SK-N-SH (cell line): ENCODE measurements around the gene CD74. TPM values are rescaled to one million over a fixed set of nuclear protein-coding genes. Genes with fewer than 3 reads are reported as not detected.

Experiments
- CTCF ChIA-PET: fragments of 300-600, 350-600 bp; formaldehyde crosslinking; extraction: SDS; loops from one replicate; lab custom pipeline; 2021; lab: Yijun Ruan, JAX
- POLR2A ChIA-PET: fragments of 350-600 bp; sonication (Branson Sonifier 250); formaldehyde crosslinking; extraction: SDS; loops from one replicate; lab custom pipeline; 2020; ENCODE audit warnings: antibody characterized with exemption, inconsistent platforms; lab: Yijun Ruan, JAX
- DNase-seq: peaks from one replicate; pipeline ENCODE4 v3.0.0; 2012
- H2AFZ ChIP-seq: fragments of 200-600 bp; sonication (generic); 2 replicates; pipeline ENCODE4 v1.8.1; 2016; ENCODE audit warnings: antibody characterized with exemption, mild to moderate bottlenecking, low read depth
- H3F3A ChIP-seq: fragments of 200-600 bp; sonication (generic); replicated peaks from 2 replicates; pipeline ENCODE3; 2016; ENCODE audit warnings: antibody characterized with exemption, mild to moderate bottlenecking; ENCODE audit not compliant: insufficient read depth
- H3K27ac ChIP-seq, 2 experiments: fragments of 200-500 bp in 1 of 2; fragments of 200-600 bp in 1 of 2; sonication (Bioruptor generic) in 1 of 2; sonication (generic), shearing (Covaris generic) in 1 of 2; 2 replicates each; pipeline versions ENCODE4 v1.5.1 to v1.6.1; 2014 to 2016; ENCODE audit warnings: low read depth in 2 of 2, inconsistent platforms in 1 of 2, low read length in 1 of 2, mild to moderate bottlenecking in 1 of 2, mixed read lengths in 1 of 2
- H3K27me3 ChIP-seq: fragments of 200-600 bp; sonication (generic), shearing (Covaris generic); 2 replicates; pipeline ENCODE4 v1.6.1; 2016; ENCODE audit warnings: mixed run types; ENCODE audit not compliant: insufficient read depth
- H3K36me3 ChIP-seq, 2 experiments: fragments of 200-500 bp in 1 of 2; fragments of 200-600 bp in 1 of 2; sonication (Bioruptor generic) in 1 of 2; sonication (generic) in 1 of 2; replicated peaks in 1 of 2; 2 replicates each; pipeline versions ENCODE3 to v1.5.1; 2014 to 2016; ENCODE audit warnings: low read length in 1 of 2, mild to moderate bottlenecking in 1 of 2; ENCODE audit not compliant: insufficient read depth in 2 of 2, control insufficient read depth in 1 of 2
- H3K4me1 ChIP-seq, 2 experiments: fragments of 200-500 bp in 1 of 2; fragments of 200-600 bp in 1 of 2; sonication (Bioruptor generic) in 1 of 2; sonication (generic), shearing (Covaris generic) in 1 of 2; 2 replicates each; pipeline versions ENCODE4 v1.5.1 to v1.6.1; 2014 to 2016; ENCODE audit warnings: low read depth in 1 of 2, low read length in 1 of 2, mixed run types in 1 of 2; ENCODE audit not compliant: insufficient read depth in 2 of 2, control insufficient read depth in 1 of 2
- H3K4me2 ChIP-seq: fragments of 200-600 bp; sonication (generic), shearing (Covaris generic); 2 replicates; pipeline ENCODE4 v1.6.1; 2017; ENCODE audit warnings: mixed run types
- H3K4me3 ChIP-seq, 2 experiments: fragments of 200-500 bp in 1 of 2; fragments of 200-600 bp in 1 of 2; sonication (Bioruptor generic) in 1 of 2; sonication (generic), shearing (Covaris generic) in 1 of 2; 2 replicates each; pipeline versions ENCODE4 v1.5.1 to v1.8.1; 2014 to 2016; ENCODE audit warnings: low read depth in 2 of 2, inconsistent platforms in 1 of 2, low read length in 1 of 2, mild to moderate bottlenecking in 1 of 2, mixed read lengths in 1 of 2, moderate library complexity in 1 of 2
- H3K79me2 ChIP-seq: fragments of 200-600 bp; sonication (generic); 2 replicates; pipeline ENCODE4 v1.8.1; 2017; ENCODE audit warnings: mild to moderate bottlenecking; ENCODE audit not compliant: insufficient read depth
- H3K9ac ChIP-seq: fragments of 200-600 bp; sonication (generic); 2 replicates; pipeline ENCODE4 v1.6.1; 2017; ENCODE audit warnings: mixed run types
- H3K9me2 ChIP-seq: fragments of 200-600 bp; sonication (generic); 2 replicates; pipeline ENCODE4 v1.6.1; 2017; ENCODE audit warnings: mixed run types
- H3K9me3 ChIP-seq: fragments of 200-600 bp; sonication (generic); 2 replicates; pipeline ENCODE4 v1.6.1; 2017; ENCODE audit warnings: mixed run types, mild to moderate bottlenecking, moderate library complexity
- H4K20me1 ChIP-seq: fragments of 200-600 bp; sonication (generic); 2 replicates; pipeline ENCODE4 v1.6.1; 2017; ENCODE audit warnings: mild to moderate bottlenecking, mixed run types; ENCODE audit not compliant: insufficient read depth
- EP300 ChIP-seq, 2 experiments: IDR thresholded peaks; 2 replicates each; pipeline versions ENCODE4 v1.4.0 to v1.6.1; 2012; ENCODE audit warnings: borderline replicate concordance in 1 of 2, low read depth in 1 of 2, low read length in 1 of 2
- FOSL2 ChIP-seq: IDR thresholded peaks from 2 replicates; pipeline ENCODE4 v1.4.0; 2012; ENCODE audit warnings: low read depth, mild to moderate bottlenecking, moderate library complexity, borderline replicate concordance
- JUND ChIP-seq: IDR thresholded peaks from 2 replicates; pipeline ENCODE4 v1.4.0; 2012
- MAX ChIP-seq: IDR thresholded peaks from 2 replicates; pipeline ENCODE4 v1.4.0; 2012; ENCODE audit warnings: low read depth
- NRF1 ChIP-seq: IDR thresholded peaks from 2 replicates; pipeline ENCODE4 v1.6.1; 2012; ENCODE audit warnings: low read depth, mild to moderate bottlenecking, low read length
- PBX3 ChIP-seq: IDR thresholded peaks from 2 replicates; pipeline ENCODE4; 2012
- RAD21 ChIP-seq: IDR thresholded peaks from 2 replicates; pipeline ENCODE4 v1.6.1; 2012; ENCODE audit warnings: mild to moderate bottlenecking, low read length
- REST ChIP-seq: IDR thresholded peaks from 2 replicates; pipeline ENCODE4 v1.6.1; 2012; ENCODE audit warnings: mild to moderate bottlenecking, low read depth, low read length, moderate library complexity
- SIN3A ChIP-seq: IDR thresholded peaks from 2 replicates; pipeline ENCODE4 v1.6.1; 2012; ENCODE audit warnings: low read depth, mild to moderate bottlenecking, low read length, moderate library complexity, borderline replicate concordance
- SMC3 ChIP-seq: IDR thresholded peaks from 2 replicates; pipeline ENCODE4 v1.6.1; 2012; ENCODE audit warnings: low read depth, low read length, improper control_type of control experiment
- TEAD4 ChIP-seq: IDR thresholded peaks from 2 replicates; pipeline ENCODE4 v1.4.0; 2012; ENCODE audit warnings: mild to moderate bottlenecking, borderline replicate concordance; ENCODE audit not compliant: insufficient read depth
- USF1 ChIP-seq: IDR thresholded peaks from 2 replicates; pipeline ENCODE4 v1.4.0; 2012; ENCODE audit warnings: low read depth, borderline replicate concordance
- USF2 ChIP-seq: fragments of 150-350 bp; IDR thresholded peaks from 2 replicates; pipeline ENCODE4 v1.6.1; 2017; ENCODE audit warnings: antibody characterized with exemption, low read length, low read depth, borderline replicate concordance
- WGBS: methylation state at CpG from one replicate; pipeline ENCODE4 v1.1.6; 2017; ENCODE audit warnings: low lambda C conversion rate; 5-methylcytosine and 5-hydroxymethylcytosine counted together
- polyA plus RNA-seq, 3 experiments: library from polyadenylated mRNA; depleted of rRNA; stranded (reverse); fragments of >200 nt; gene quantifications; 2 replicates each; pipeline ENCODE4 v1.2.3, GENCODE V29; 2012

Gene CD74
- polyA plus RNA-seq, 1 of the 3 experiments (the other 2 are of a cell fraction), result 0.26 TPM

- no peak for TF ChIP-seq REST
- no peak for TF ChIP-seq FOSL2
- TF ChIP-seq TEAD4, result no peak
- no peak for TF ChIP-seq NRF1
- no peak for TF ChIP-seq RAD21
- TF ChIP-seq SMC3, result no peak
- TF ChIP-seq MAX, result no peak
- no peak for TF ChIP-seq EP300 (IDR thresholded peaks at IDR 0.05; ENCODE audit: borderline replicate concordance in 1 of 2, low read depth in 1 of 2, low read length in 1 of 2)
- TF ChIP-seq USF1, result no peak
Observed at GRCh38 chr5:150396267-150396666, 16.4 kb downstream of the CD74 start (continued).

GRCh38 chr5:150395688-150395975 is 17.1 kb downstream of the CD74 start:
- no peak for TF ChIP-seq SIN3A
- TF ChIP-seq PBX3, result no peak
- no peak for TF ChIP-seq JUND
- TF ChIP-seq USF2, result no peak
- TF ChIP-seq, all 33 proteins: peak for 0

More at GRCh38 chr5:150395688-150395975, 17.1 kb downstream of the CD74 start:
- WGBS, result 93% methylated on average over 2 of the region's 2 CpGs
- Histone ChIP-seq H3K9me2 (no peaks in the 10 kb centered on the region), H2AFZ (no peak overlapping the region), H3K4me1 (no peaks in the 10 kb centered on the region; a peak in 1 of 4 replicates), H3K9me3 (no peaks in the 10 kb centered on the region), H3K27me3 (no peaks in the 10 kb centered on the region), H3K36me3 (peaks cover 11 to 91% of the 10 kb centered on the region in 2 experiments), H3K4me2 (no peak overlapping the region), H4K20me1 (no peaks in the 10 kb centered on the region), H3K79me2 (no peaks in the 10 kb centered on the region), H3K9ac (no peak overlapping the region), H3K4me3 (no peak overlapping the region), H3K27ac (no peak overlapping the region; a peak in 1 of 4 replicates), H3F3A (peaks cover 5% of the 10 kb centered on the region)
- POLR2A ChIA-PET, result no interaction called here
- CTCF ChIA-PET, result no interaction called here
- DNase-seq, result no peak
